IMR-90 (cell line): ENCODE measurements around the gene RBM41. TPM values are rescaled to one million over a fixed set of nuclear protein-coding genes. Genes with fewer than 3 reads are reported as not detected.

Source experiments
- ATAC-seq: fragments of 200-7000 bp; cut with Tn5 transposase; 2 replicates; pipeline ENCODE4 v1.9.1; 2020; ENCODE audit warnings: low read depth, mild to moderate bottlenecking, moderate library complexity
- BruUV-seq: library from RNA; stranded (reverse); fragments of 400-500 nt; replicated peaks from 2 replicates; lab custom pipeline; 2021; lab: Mats Ljungman, UMichigan
- CTCF ChIA-PET: fragments of 300-600 bp; formaldehyde crosslinking; extraction: SDS; loops from one replicate; lab custom pipeline; 2021; ENCODE audit warnings: antibody characterized with exemption; lab: Yijun Ruan, JAX
- POLR2A ChIA-PET: fragments of 300-600 bp; sonication (Branson Sonifier 250); formaldehyde crosslinking; loops from one replicate; lab custom pipeline; 2022; ENCODE audit warnings: antibody characterized with exemption; ENCODE audit not compliant: unreplicated experiment; lab: Charles Lee
- DNase-seq: peaks from one replicate; pipeline ENCODE4 v3.0.0; 2013
- H2AFZ ChIP-seq: replicated peaks from 2 replicates; pipeline ENCODE3; 2013; ENCODE audit warnings: low read length, mild to moderate bottlenecking; ENCODE audit not compliant: poor library complexity
- H2AK5ac ChIP-seq: 2 replicates; pipeline ENCODE4 v1.6.1; 2013; ENCODE audit warnings: low read depth, low read length, inconsistent platforms
- H2AK9ac ChIP-seq: replicated peaks from 2 replicates; pipeline ENCODE3; 2013; ENCODE audit warnings: mild to moderate bottlenecking, low read depth, low read length, moderate library complexity; ENCODE audit not compliant: poor library complexity
- H2BK120ac ChIP-seq: 2 replicates; pipeline ENCODE4 v1.6.1; 2013; ENCODE audit warnings: low read depth, low read length, inconsistent platforms
- H2BK15ac ChIP-seq: 3 replicates; pipeline ENCODE4 v1.6.1; 2013; ENCODE audit warnings: low read depth, low read length, inconsistent platforms
- H2BK20ac ChIP-seq: 2 replicates; pipeline ENCODE4 v1.6.1; 2013; ENCODE audit warnings: low read depth, mild to moderate bottlenecking, inconsistent platforms, low read length, moderate library complexity
- H2BK5ac ChIP-seq: 2 replicates; pipeline ENCODE4 v1.6.1; 2013; ENCODE audit warnings: mild to moderate bottlenecking, low read depth, low read length, inconsistent platforms; ENCODE audit not compliant: poor library complexity, severe bottlenecking
- H3K14ac ChIP-seq: replicated peaks from 2 replicates; pipeline ENCODE4 v1.6.1; 2013; ENCODE audit warnings: low read depth, low read length, inconsistent platforms
- H3K18ac ChIP-seq: 2 replicates; pipeline ENCODE4 v1.6.1; 2013; ENCODE audit warnings: low read depth, low read length, control low read depth
- H3K23ac ChIP-seq: 2 replicates; pipeline ENCODE4 v1.6.1; 2013; ENCODE audit warnings: low read depth, low read length, inconsistent platforms
- H3K27ac ChIP-seq: 2 replicates; pipeline ENCODE4 v1.5.1; 2013; ENCODE audit warnings: mild to moderate bottlenecking, control low read depth, low read length; ENCODE audit not compliant: insufficient read depth
- H3K27me3 ChIP-seq: 2 replicates; pipeline ENCODE4 v1.6.1; 2013; ENCODE audit warnings: low read length; ENCODE audit not compliant: control insufficient read depth, insufficient read depth
- H3K36me3 ChIP-seq: 2 replicates; pipeline ENCODE4 v1.6.1; 2013; ENCODE audit warnings: low read length, mixed read lengths; ENCODE audit not compliant: control insufficient read depth, insufficient read depth
- H3K4ac ChIP-seq: 2 replicates; pipeline ENCODE4 v1.6.1; 2013; ENCODE audit warnings: low read depth, low read length, inconsistent platforms
- H3K4me1 ChIP-seq: 2 replicates; pipeline ENCODE4 v1.6.1; 2013; ENCODE audit warnings: low read length, mixed read lengths; ENCODE audit not compliant: control insufficient read depth, insufficient read depth
- H3K4me2 ChIP-seq: 2 replicates; pipeline ENCODE4 v1.6.1; 2013; ENCODE audit warnings: low read depth, mild to moderate bottlenecking, control low read depth, low read length, moderate library complexity
- H3K4me3 ChIP-seq: 2 replicates; pipeline ENCODE4 v1.5.1; 2013; ENCODE audit warnings: low read depth, mild to moderate bottlenecking, control low read depth, low read length, moderate library complexity; ENCODE audit not compliant: insufficient read depth
- H3K56ac ChIP-seq: 2 replicates; pipeline ENCODE4 v1.6.1; 2013; ENCODE audit warnings: low read length, inconsistent platforms; ENCODE audit not compliant: insufficient read depth; ENCODE audit errors: extremely low read depth
- H3K79me1 ChIP-seq, 2 experiments: 2 replicates each; pipeline ENCODE4 v1.6.1; 2013; ENCODE audit warnings: low read length in 2 of 2, inconsistent platforms in 1 of 2, low read depth in 1 of 2
- H3K9ac ChIP-seq: 2 replicates; pipeline ENCODE4 v1.6.1; 2013; ENCODE audit warnings: low read depth, low read length, control low read depth
- H3K9me1 ChIP-seq: 2 replicates; pipeline ENCODE4 v1.6.1; 2013; ENCODE audit warnings: low read length, inconsistent platforms; ENCODE audit not compliant: insufficient read depth
- H3K9me3 ChIP-seq: 2 replicates; pipeline ENCODE4 v1.6.1; 2013; ENCODE audit warnings: low read length; ENCODE audit not compliant: control insufficient read depth, insufficient read depth
- H4K20me1 ChIP-seq: 2 replicates; pipeline ENCODE4 v1.6.1; 2013; ENCODE audit warnings: low read length, inconsistent platforms; ENCODE audit not compliant: insufficient read depth
- H4K5ac ChIP-seq: 2 replicates; pipeline ENCODE4 v1.6.1; 2013; ENCODE audit warnings: mild to moderate bottlenecking, low read depth, low read length, control low read depth
- H4K8ac ChIP-seq, 2 experiments: 2 replicates each; pipeline ENCODE4 v1.6.1; 2013; ENCODE audit warnings: low read depth in 2 of 2, low read length in 2 of 2, control low read depth in 1 of 2, inconsistent platforms in 1 of 2
- H4K91ac ChIP-seq: 2 replicates; pipeline ENCODE4 v1.6.1; 2013; ENCODE audit warnings: low read depth, low read length, inconsistent platforms; ENCODE audit not compliant: insufficient read depth
- BHLHE40 ChIP-seq: fragments of 150-350 bp; IDR thresholded peaks from 2 replicates; pipeline ENCODE4 v1.6.1; 2016; ENCODE audit warnings: mild to moderate bottlenecking, low read depth, low read length
- CHD1 ChIP-seq: IDR thresholded peaks from 2 replicates; pipeline ENCODE4 v1.6.1; 2012; ENCODE audit warnings: low read depth, low read length, improper control_type of control experiment
- MAFK ChIP-seq: IDR thresholded peaks from 2 replicates; pipeline ENCODE4 v1.6.1; 2012; ENCODE audit warnings: low read depth, low read length, improper control_type of control experiment
- MAZ ChIP-seq: IDR thresholded peaks from 2 replicates; pipeline ENCODE4 v1.6.1; 2012; ENCODE audit warnings: low read depth, mild to moderate bottlenecking, low read length, improper control_type of control experiment, moderate library complexity, borderline replicate concordance
- MXI1 ChIP-seq: IDR thresholded peaks from 2 replicates; pipeline ENCODE4 v1.6.1; 2012; ENCODE audit warnings: low read depth, mild to moderate bottlenecking, low read length, moderate library complexity, borderline replicate concordance
- POLR2A ChIP-seq: IDR thresholded peaks from 2 replicates; pipeline ENCODE4 v1.6.1; 2012; ENCODE audit warnings: mild to moderate bottlenecking, low read depth, low read length
- RAD21 ChIP-seq: IDR thresholded peaks from 2 replicates; pipeline ENCODE4 v1.6.1; 2012; ENCODE audit warnings: low read length, improper control_type of control experiment
- RCOR1 ChIP-seq: IDR thresholded peaks from 2 replicates; pipeline ENCODE4 v1.6.1; 2012; ENCODE audit warnings: mild to moderate bottlenecking, low read length, improper control_type of control experiment; ENCODE audit not compliant: insufficient replicate concordance
- SMC3 ChIP-seq: fragments of 150-350 bp; IDR thresholded peaks from 2 replicates; pipeline ENCODE4 v1.6.1; 2016; ENCODE audit warnings: low read depth, mild to moderate bottlenecking, antibody characterized with exemption, low read length, moderate library complexity
- WGBS, 2 experiments: methylation state at CpG; one replicate each; pipeline versions ENCODE4 v1.1.5 to v1.1.7; 2013; ENCODE audit warnings: missing lambda C conversion rate in 2 of 2; ENCODE audit not compliant: insufficient read length in 1 of 2; ENCODE audit errors: extremely low coverage in 2 of 2; 5-methylcytosine and 5-hydroxymethylcytosine counted together
- dilution Hi-C: fragments of 300-500 bp; cut with HindIII; formaldehyde crosslinking; loops from one replicate; pipeline ENCODE4 v1.14.3; 2018; ENCODE audit warnings: low sequenced_read_pairs; ENCODE audit not compliant: unreplicated experiment
- in situ Hi-C: fragments of 300-500 bp; cut with MboI; formaldehyde crosslinking; loops from 3 replicates; pipeline ENCODE4 v1.14.3; 2019; ENCODE audit warnings: low sequenced_read_pairs, inconsistent platforms, mixed read lengths
- intact Hi-C: fragments of 100-400 bp; cut with micrococcal nuclease; formaldehyde crosslinking; loops from 2 replicates; pipeline ENCODE4 v1.10.0; 2022
- polyA plus RNA-seq, 3 experiments: library from polyadenylated mRNA; depleted of rRNA; stranded (reverse); fragments of >200 nt; gene quantifications; 2 replicates each; pipeline ENCODE4 v1.2.3, GENCODE V29; 2012; ENCODE audit warnings: low replicate concordance in 1 of 3
- total RNA-seq: library from RNA; depleted of rRNA; stranded (reverse); fragments of >200 nt; gene quantifications from 2 replicates; pipeline ENCODE4 v1.2.3, GENCODE V29; 2012
- TF ChIP-seq, protein P1 (sequence below): fragments of 150-350 bp; IDR thresholded peaks from 2 replicates; pipeline ENCODE4 v1.6.1; 2016; ENCODE audit warnings: low read depth, mild to moderate bottlenecking, low read length, moderate library complexity, borderline replicate concordance
- TF ChIP-seq, protein P2 (sequence below): conservative IDR thresholded peaks from 2 replicates; pipeline ENCODE4 v1.5.1; 2012; ENCODE audit warnings: mild to moderate bottlenecking, low read depth, low read length, improper control_type of control experiment
- TF ChIP-seq, protein P3 (sequence below): fragments of 150-350 bp; IDR thresholded peaks from 2 replicates; pipeline ENCODE4 v1.6.1; 2017; ENCODE audit warnings: mild to moderate bottlenecking, antibody characterized with exemption, low read length, low read depth

Gene RBM41
- total and polyA plus RNA-seq, 2 of the 4 experiments (the other 2 are of a cell fraction): 3.9 to 8.6 TPM

DNA sequence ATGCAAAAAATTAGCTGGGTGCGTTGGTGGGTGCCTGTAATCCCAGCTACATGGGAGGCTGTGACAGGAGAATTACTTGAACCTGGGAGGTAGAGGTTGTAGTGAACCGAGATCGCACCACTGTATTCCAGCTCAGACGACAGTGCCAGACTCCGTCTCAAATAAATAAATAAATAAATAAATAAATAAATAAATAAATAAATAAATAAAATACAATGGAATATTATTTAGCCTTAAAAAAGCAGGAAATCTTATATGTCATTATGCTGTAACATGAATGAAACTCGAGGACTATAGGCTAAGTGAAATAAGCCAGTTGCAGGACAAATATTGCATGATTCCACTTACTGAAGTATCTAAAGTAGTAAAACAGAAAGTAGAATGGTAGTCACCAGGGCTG, 42.5 kb downstream of the RBM41 start:
- Histone ChIP-seq H3K36me3 (no peaks in the 10 kb centered on the region), H2AK5ac (no peak overlapping the region), H4K91ac (no peak overlapping the region), H3K4me2 (no peak overlapping the region), H4K20me1 (no peaks in the 10 kb centered on the region), H3K27me3 (no peaks in the 10 kb centered on the region), H2BK20ac (no peak overlapping the region), H3K18ac (no peak overlapping the region), H3K4me1 (no peaks in the 10 kb centered on the region), H3K4me3 (no peak overlapping the region), H3K56ac (no peak overlapping the region), H2AK9ac (no peak overlapping the region), H3K9me1 (no peaks in the 10 kb centered on the region), H2BK5ac (no peak overlapping the region), H4K5ac (no peak overlapping the region), H3K9ac (no peak overlapping the region), H3K9me3 (no peaks in the 10 kb centered on the region), H3K4ac (no peak overlapping the region), H3K27ac (no peak overlapping the region), H2BK120ac (no peak overlapping the region), H3K14ac (no peak overlapping the region), H3K23ac (no peak overlapping the region), H3K79me1 (no peaks in the 10 kb centered on the region), H4K8ac (no peak overlapping the region), H2AFZ (no peak overlapping the region), H2BK15ac (no peak overlapping the region)
- no TSS peak for BruUV-seq
- intact Hi-C loops: no loop called here
- ChIA-PET POLR2A (no interaction called here), CTCF (no interaction called here)
- 60% methylated on average over 1 of the region's 6 CpGs; no CpG with 5 or more reads in 1 of the 2 experiments for whole genome bisulfite sequencing, 2 experiments
- DNase-seq (no peak), ATAC-seq (no peak)
- TF ChIP-seq RCOR1: no peak
- TF ChIP-seq POLR2A: no peak
- no peak for TF ChIP-seq SMC3
- TF ChIP-seq, protein P1, sequence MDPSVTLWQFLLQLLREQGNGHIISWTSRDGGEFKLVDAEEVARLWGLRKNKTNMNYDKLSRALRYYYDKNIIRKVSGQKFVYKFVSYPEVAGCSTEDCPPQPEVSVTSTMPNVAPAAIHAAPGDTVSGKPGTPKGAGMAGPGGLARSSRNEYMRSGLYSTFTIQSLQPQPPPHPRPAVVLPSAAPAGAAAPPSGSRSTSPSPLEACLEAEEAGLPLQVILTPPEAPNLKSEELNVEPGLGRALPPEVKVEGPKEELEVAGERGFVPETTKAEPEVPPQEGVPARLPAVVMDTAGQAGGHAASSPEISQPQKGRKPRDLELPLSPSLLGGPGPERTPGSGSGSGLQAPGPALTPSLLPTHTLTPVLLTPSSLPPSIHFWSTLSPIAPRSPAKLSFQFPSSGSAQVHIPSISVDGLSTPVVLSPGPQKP: no peak
- TF ChIP-seq CHD1: no peak
- TF ChIP-seq, protein P2, sequence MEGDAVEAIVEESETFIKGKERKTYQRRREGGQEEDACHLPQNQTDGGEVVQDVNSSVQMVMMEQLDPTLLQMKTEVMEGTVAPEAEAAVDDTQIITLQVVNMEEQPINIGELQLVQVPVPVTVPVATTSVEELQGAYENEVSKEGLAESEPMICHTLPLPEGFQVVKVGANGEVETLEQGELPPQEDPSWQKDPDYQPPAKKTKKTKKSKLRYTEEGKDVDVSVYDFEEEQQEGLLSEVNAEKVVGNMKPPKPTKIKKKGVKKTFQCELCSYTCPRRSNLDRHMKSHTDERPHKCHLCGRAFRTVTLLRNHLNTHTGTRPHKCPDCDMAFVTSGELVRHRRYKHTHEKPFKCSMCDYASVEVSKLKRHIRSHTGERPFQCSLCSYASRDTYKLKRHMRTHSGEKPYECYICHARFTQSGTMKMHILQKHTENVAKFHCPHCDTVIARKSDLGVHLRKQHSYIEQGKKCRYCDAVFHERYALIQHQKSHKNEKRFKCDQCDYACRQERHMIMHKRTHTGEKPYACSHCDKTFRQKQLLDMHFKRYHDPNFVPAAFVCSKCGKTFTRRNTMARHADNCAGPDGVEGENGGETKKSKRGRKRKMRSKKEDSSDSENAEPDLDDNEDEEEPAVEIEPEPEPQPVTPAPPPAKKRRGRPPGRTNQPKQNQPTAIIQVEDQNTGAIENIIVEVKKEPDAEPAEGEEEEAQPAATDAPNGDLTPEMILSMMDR: no peak
- TF ChIP-seq, protein P3, sequence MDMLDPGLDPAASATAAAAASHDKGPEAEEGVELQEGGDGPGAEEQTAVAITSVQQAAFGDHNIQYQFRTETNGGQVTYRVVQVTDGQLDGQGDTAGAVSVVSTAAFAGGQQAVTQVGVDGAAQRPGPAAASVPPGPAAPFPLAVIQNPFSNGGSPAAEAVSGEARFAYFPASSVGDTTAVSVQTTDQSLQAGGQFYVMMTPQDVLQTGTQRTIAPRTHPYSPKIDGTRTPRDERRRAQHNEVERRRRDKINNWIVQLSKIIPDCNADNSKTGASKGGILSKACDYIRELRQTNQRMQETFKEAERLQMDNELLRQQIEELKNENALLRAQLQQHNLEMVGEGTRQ: no peak
- no peak for TF ChIP-seq RAD21
- TF ChIP-seq MAZ: no peak
- no peak for TF ChIP-seq MAFK
- no peak for TF ChIP-seq MXI1
- no peak for TF ChIP-seq BHLHE40
- in situ Hi-C loops: no loop called here
- dilution Hi-C loops: no loop called here
